Stimulated activated CD4-positive, alpha-beta T cell treated with anti-CD3 and anti-CD28 coated beads, Interleukin-4, amount 100 ng/mL, for 4 hours (primary cell): ENCODE data around the gene PARP9.
A peak's percentile ranks its signal among the peaks of the same experiment; 100 is the strongest.
"Not testable (repeated sequence)": the region's sequence is repeated elsewhere in the genome, so short reads cannot be mapped to it uniquely, and the experiment has no call there.

Experiments
- DNase-seq, 2 experiments: peaks; one replicate each; pipeline ENCODE4 v3.0.0-alpha.2; 2020

PARP9 gene

DNA sequence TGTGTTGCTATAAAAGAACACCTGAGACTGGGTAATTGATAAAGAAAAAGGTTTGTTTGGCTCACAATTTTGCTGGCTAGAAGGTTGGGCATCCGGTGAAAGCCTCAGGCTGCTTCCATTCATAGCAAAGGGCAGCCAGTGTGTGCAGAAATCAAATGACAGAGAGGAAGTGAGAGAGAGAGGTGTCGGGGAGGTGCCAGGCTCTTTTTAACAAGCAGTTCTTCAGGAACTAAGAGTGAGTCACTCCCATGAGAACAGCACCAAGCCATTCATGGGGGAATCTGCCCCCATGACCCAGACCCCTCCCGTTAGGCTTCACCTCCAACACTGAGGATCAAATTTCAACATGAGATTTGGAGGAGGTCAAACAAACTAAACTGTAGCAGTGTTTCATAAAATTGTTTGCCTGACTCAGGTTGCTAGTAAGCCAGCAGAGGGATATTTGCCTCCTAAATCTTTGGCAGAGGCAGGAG, 8.9 kb upstream of the PARP9 start:
- peak in 1 of 2 experiments; percentile 34 for DNase-seq

DNA sequence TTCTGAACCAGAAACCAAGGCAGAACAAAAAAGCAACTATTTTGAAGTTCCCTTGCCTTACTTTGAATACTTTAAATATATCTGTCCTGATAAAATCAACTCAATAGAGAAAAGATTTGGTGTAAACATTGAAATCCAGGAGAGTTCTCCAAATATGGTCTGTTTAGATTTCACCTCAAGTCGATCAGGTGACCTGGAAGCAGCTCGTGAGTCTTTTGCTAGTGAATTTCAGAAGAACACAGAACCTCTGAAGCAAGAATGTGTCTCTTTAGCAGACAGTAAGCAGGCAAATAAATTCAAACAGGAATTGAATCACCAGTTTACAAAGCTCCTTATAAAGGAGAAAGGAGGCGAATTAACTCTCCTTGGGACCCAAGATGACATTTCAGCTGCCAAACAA, 4.7 kb upstream of the PARP9 start:
- no peak for DNase-seq

- not testable (repeated sequence) for DNase-seq
Observed at GRCh38 chr3:122568131-122568530, 4.0 kb upstream of the PARP9 start.

GRCh38 chr3:122563717-122564025, 429 bp downstream of the PARP9 start:
- peak in 1 of 2 experiments; percentile 16 for DNase-seq

GRCh38 chr3:122562923-122563716, 980 bp downstream of the PARP9 start:
- no peak for DNase-seq

DNA sequence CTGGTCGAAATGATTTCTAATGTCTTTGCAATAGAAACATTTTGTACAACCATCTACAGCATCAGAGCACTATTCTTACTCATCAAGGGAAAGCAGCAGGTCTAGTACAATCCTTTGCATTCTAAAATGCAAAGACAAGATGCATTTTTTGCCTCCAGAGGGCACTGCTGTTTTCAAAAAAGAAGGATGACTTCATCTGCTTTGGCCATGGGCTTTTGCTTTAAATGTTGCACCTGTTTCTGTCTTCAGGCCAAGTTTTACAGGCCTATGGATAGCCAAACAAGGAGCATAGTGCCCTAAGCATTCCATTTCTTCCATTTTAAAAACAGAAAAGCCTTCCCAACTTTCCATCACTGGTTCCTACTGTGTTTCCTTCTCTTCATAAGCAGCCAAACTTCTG, 3.4 kb downstream of the PARP9 start:
- peak; percentile 26 to 49 for DNase-seq

DNA sequence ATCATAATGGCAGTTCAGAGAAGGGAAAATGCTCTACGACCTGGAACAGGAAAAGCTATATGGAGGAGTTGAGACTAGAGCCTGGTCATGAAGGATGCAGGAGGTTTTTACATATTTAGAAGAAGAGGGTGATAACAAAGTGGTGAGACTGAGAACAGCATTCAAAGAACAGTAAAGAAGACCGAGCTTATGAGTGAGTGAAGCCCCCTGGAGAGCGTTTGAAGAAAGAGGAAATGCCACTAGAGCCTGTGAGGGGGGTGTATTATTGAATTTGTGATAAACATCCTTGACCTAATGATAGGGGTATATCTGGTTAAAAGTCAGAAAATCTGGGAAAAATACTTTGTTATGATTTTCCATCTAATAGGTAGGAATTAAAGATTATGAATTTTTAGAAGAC, 4.2 kb downstream of the PARP9 start:
- no peak for DNase-seq

DNA sequence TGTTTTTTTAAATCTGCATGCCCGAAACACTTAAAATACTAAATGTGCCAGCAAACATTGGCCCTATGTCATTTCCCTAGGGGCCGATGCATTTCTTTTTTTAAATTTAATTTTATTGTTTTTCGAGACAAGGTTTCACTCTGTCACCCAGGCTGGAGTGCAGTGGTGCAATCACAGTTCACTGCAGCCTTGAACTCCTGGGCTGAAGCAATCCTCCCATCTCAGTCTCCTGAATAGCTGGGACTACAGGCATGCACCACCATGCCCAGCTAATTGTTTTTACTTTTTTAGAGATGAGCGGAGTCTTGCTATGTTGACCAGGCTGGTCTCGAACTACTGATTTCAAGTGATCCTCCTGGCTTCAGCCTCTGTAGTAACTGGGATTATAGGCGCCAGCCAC, 5.5 kb downstream of the PARP9 start:
- DNase-seq: no peak

DNA sequence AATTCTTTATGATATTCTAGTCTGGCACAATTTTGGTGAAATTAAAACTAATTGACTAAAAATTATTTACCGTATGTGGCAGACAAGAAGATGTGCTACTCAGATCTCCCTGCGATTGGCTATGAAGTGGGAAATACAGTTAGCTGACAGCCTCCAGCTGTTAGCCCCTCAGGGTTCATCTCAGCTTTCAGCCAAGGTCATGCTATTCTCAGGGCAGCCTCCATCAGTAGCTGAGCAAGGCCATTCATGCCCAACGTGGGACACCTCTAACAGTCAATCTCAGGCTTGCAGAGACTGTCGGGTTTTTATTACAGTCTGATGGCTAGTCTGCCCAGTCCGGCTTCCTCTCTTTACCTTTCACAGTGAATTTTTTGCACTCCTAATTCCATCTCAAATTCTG, 6.7 kb downstream of the PARP9 start:
- no peak for DNase-seq

GRCh38 chr3:122555275-122556071, 8.6 kb downstream of the PARP9 start:
- DNase-seq: no peak

DNA sequence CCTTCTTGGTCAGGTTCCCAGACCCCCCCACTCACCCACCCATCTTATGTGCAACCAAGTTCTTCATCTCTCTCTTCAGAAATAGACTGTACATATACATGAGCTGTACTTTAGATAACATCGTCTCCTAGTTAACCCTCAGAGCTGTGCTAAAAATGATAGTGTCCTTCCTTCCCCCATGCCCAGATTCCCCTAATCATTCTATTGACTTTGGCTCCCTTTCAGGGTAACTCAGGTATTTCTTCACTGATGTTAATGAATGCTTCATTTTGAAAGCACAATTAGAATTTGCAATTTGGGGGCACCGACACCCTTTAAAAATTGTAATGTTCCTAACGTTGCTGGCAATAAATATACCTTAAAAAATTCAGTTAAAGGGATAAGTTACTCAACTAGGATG, 10.9 kb downstream of the PARP9 start:
- no peak for DNase-seq

GRCh38 chr3:122548619-122549018, 15.5 kb downstream of the PARP9 start:
- DNase-seq: no peak

GRCh38 chr3:122548076-122548475, 16.0 kb downstream of the PARP9 start:
- DNase-seq: no peak

DNA sequence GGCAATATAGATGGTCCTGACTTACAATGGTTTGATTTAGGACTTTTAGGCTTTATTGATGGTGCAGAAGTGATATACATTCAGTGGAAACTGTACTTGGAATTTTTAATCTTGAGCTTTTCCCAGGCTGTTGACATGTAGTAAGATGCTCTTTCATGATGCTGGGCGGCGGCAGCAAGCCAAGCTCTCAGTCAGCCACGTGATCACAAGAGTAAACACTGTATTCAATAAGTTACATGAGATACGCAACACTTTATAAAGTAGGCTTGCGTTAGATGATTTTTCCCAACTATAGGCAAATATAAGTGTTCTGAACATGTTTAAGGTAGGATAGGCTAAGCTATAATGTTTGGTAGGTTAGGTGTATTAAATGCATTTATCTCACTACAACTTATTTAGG, 17.9 kb downstream of the PARP9 start:
- DNase-seq: no peak

GRCh38 chr3:122538956-122539490, 25.1 kb downstream of the PARP9 start:
- no peak for DNase-seq

DNA sequence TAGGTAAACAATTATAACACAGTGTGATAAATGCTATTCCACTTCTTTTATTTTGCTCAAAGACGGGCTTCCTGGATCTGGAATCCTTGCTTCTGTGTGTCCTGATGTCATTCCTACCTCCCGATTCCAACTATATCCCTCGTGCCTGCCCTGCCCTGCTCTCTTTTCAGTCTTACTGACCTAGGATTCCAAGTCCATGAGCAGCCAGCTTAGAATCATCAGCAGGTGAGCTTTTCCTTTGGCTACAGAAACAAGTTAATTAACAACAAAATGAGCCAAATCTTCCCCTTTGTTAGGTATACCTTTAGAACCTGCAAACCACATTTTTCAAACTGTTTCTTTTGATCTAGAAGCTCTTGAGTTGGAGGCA, 27.5 kb downstream of the PARP9 start:
- no peak for DNase-seq

DNA sequence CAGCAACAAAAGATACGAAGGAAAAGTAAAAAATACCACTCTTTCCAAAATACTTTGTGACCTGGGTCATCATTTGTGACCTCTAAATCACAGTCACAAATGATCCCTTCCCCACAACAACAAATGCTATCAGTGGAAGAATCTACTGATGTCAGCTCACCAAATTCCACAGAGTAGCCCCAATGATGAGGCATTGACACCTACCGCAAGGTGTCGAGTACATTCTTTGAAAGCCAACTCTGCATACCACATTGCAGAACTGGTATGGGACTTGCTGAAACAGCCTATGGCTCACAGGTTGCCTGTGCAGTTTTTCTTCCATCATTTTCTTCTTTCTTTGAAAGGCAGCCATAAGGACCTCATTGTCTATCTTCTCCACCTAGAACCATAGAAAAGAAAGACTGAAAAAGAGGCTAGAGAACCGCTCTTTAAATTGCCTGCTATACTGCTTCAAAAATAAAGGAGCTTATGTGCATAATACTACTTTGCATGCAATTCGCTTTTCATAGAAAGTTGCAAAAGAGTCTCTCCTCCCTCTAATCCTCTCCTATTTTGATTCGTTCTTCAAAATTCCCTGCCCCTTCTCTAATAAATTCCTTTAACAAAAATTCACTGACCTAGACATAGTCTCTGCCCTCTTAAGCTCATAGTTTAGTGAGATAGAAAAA, 28.0 kb downstream of the PARP9 start:
- no peak for DNase-seq

- DNase-seq: peak; percentile 7 to 36
Observed at GRCh38 chr3:122533931-122534334, 30.2 kb downstream of the PARP9 start.

DNA sequence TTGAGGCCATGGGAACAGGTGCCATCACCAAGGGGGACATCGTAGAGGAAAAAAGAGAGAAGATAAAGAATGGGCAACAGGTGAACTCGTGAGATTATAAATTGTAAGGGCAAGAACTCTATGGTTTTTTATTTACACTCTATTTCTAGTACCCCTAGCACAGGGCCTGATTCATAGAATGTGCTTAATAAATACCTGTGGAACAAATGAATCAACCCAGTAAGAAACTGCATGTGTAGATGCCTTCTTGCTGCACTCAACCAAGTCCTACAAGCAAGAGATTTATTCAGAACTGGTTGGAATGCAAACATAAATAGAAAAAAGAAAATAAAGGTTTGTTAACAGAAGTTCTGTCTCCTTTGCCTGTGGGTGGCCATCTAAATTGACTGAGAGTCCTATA, 30.6 kb downstream of the PARP9 start:
- no peak for DNase-seq

DNA sequence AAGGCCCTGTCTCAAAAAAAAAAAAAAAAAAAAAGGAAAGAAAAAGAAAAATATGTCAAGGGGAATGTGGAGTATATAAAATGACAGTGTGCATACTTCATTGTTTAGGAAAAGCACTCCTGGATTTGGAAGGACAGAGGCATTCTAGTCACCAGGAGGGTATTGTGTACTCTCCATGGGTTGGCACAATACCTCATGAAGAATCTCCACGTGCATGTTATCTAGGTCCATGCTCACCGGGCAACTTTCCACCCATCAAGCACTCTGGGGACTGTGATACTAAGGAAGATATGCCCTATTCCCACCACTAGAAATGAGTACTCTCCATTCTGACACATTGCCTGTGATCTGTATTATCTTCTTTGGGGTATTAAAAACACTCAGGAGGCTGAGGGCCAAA, 33.9 kb downstream of the PARP9 start:
- DNase-seq: no peak

- DNase-seq: no peak
Observed at GRCh38 chr3:122523317-122523716, 40.8 kb downstream of the PARP9 start.

- DNase-seq: no peak
Observed at GRCh38 chr3:122520861-122521260, 43.2 kb downstream of the PARP9 start.

DNA sequence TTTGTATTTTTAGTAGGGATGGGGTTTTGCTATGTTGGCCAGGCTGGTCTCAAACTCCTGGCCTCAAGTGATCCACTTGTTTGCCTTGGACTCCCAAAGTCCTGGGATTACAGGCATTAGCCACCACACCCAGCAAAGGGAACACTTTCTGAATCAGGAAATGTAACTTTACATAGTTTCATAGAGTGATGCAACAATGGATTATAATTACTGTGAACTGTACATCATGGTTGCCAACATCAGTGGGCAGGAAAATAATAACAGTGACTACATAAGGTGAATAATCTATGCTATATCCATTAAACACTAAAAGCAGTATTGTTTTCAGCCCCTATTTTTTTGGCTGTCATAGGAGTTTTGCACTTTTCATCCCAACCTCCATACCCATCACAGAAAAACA, 44.4 kb downstream of the PARP9 start:
- DNase-seq: no peak
